K562 (cell line): Measurements from ENCODE around the gene MPRIP.

Experiments used
- PHB2 ChIP-seq: fragments of 450-650 bp; IDR thresholded peaks from 2 replicates; pipeline ENCODE4 v1.6.1; 2017; ENCODE audit warnings: low read depth
- TCFL5 ChIP-seq: fragments of 250-450 bp; sonication (Bioruptor Pico); conservative IDR thresholded peaks from 2 replicates; pipeline ENCODE4 v1.6.1; 2021; ENCODE audit warnings: mild to moderate bottlenecking, moderate library complexity, matching md5 sums
- YY1 ChIP-seq, 3 experiments: IDR thresholded peaks; 2 replicates each; pipeline ENCODE4 v1.6.1; 2011; ENCODE audit warnings: low read length in 2 of 3, mild to moderate bottlenecking in 2 of 3, moderate library complexity in 2 of 3, borderline replicate concordance in 1 of 3, control low read depth in 1 of 3, low read depth in 1 of 3; ENCODE audit not compliant: insufficient read depth in 3 of 3, insufficient replicate concordance in 2 of 3, control insufficient read depth in 1 of 3, insufficient read length in 1 of 3; ENCODE audit errors: extremely low read depth in 1 of 3
- TF ChIP-seq, protein P1 (sequence below): sonication (generic); formaldehyde crosslinking; IDR thresholded peaks from 2 replicates; pipeline ENCODE4 v1.5.0; 2020; ENCODE audit warnings: missing genetic modification reagents

DNA sequence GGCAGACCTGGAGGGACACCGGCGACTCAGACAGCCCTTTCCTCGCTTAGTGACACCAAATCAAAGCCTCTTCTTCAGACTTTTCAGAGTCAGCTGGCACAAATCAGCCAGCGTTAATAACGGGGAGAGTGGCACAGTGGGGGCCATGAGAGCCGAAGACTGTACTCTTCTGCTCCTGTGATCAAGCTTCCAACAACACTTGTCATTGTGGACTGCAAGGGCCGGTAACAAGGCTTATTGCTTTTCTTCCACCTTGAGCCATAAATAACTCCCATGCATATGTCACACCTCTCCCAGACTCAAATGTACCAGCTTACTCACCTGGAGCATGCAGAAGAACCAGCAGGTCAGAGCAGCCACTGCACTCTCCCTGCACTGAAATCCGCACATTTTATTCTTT lies 181.9 kb downstream of the MPRIP start:
- TF ChIP-seq YY1 (IDR thresholded peaks at IDR 0.05; ENCODE audit: borderline replicate concordance in 1 of 3, control insufficient read depth in 1 of 3, extremely low read depth in 1 of 3, insufficient read depth in 3 of 3, insufficient read length in 1 of 3, insufficient replicate concordance in 2 of 3, low read depth in 1 of 3, low read length in 2 of 3) (no peak), TCFL5 (CRISPR knock-in tag) (no peak), PHB2 (no peak)
- TF ChIP-seq, protein P1, sequence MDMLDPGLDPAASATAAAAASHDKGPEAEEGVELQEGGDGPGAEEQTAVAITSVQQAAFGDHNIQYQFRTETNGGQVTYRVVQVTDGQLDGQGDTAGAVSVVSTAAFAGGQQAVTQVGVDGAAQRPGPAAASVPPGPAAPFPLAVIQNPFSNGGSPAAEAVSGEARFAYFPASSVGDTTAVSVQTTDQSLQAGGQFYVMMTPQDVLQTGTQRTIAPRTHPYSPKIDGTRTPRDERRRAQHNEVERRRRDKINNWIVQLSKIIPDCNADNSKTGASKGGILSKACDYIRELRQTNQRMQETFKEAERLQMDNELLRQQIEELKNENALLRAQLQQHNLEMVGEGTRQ (CRISPR knock-in tag), result no peak
